Measurements from ENCODE around the gene CNTN5.

- TF ChIP-seq EZH2phosphoT487 (IDR thresholded peaks at IDR 0.05; ENCODE audit: insufficient read depth, low read depth) (no peak), EZH2 (IDR thresholded peaks at IDR 0.05; ENCODE audit: insufficient read depth, poor library complexity, severe bottlenecking) (no peak)
These were observed 739.0 kb downstream of the CNTN5 start for GRCh38 chr11:99759787-99760186.

All from GM23248 (cell line).